ENCODE measurements around the gene RARG.

The RARG gene

GRCh38 chr12:53241623-53242412 is 9.8 kb upstream of the RARG start:
- no peak for DNase-seq

GRCh38 chr12:53239643-53240258 is 7.7 kb upstream of the RARG start:
- DNase-seq: no peak

GRCh38 chr12:53236443-53237111 is 4.6 kb upstream of the RARG start:
- DNase-seq: no peak

GRCh38 chr12:53235742-53236442 is 3.9 kb upstream of the RARG start:
- DNase-seq: no peak

GRCh38 chr12:53235164-53235563 is 3.2 kb upstream of the RARG start:
- DNase-seq: no peak

- no peak for DNase-seq
Observed at GRCh38 chr12:53234271-53234914, 2.4 kb upstream of the RARG start.

GRCh38 chr12:53233671-53234121 is 1.7 kb upstream of the RARG start:
- DNase-seq: no peak

- DNase-seq: no peak
Observed at GRCh38 chr12:53232646-53233461, 845 bp upstream of the RARG start.

- DNase-seq: no peak
Observed at GRCh38 chr12:53231671-53231920, 413 bp downstream of the RARG start.

- DNase-seq: no peak
Observed at GRCh38 chr12:53230108-53230845, 1.7 kb downstream of the RARG start.

- no peak for DNase-seq
Observed at GRCh38 chr12:53229454-53229853, 2.6 kb downstream of the RARG start.

GRCh38 chr12:53227836-53228235 is 4.2 kb downstream of the RARG start:
- no peak for DNase-seq

- DNase-seq: no peak
Observed at GRCh38 chr12:53227341-53227740, 4.7 kb downstream of the RARG start.

GRCh38 chr12:53226815-53227214 is 5.2 kb downstream of the RARG start:
- no peak for DNase-seq

GRCh38 chr12:53225635-53226424 is 6.2 kb downstream of the RARG start:
- no peak for DNase-seq

GRCh38 chr12:53224897-53225634 is 6.9 kb downstream of the RARG start:
- DNase-seq: no peak

GRCh38 chr12:53224061-53224896 is 7.7 kb downstream of the RARG start:
- DNase-seq: peak; percentile 42

- no peak for DNase-seq
Observed at GRCh38 chr12:53223389-53224060, 8.5 kb downstream of the RARG start.
